Hepatocyte (in vitro differentiated cells): ENCODE results near the gene PALLD. TPM values are rescaled to one million over a fixed set of nuclear protein-coding genes. Genes with fewer than 3 reads are reported as not detected.
A peak's percentile ranks its signal among the peaks of the same experiment; 100 is the strongest.

Experiments
- DNase-seq: peaks from one replicate; pipeline ENCODE4 v3.0.0-alpha.2; 2016; ENCODE audit warnings: low spot score
- H2AFZ ChIP-seq: fragments of 200-600 bp; sonication (generic); 2 replicates; pipeline ENCODE4 v1.6.0; 2016; ENCODE audit warnings: antibody characterized with exemption, mild to moderate bottlenecking
- H3K27ac ChIP-seq: fragments of 200-600 bp; sonication (generic); 2 replicates; pipeline ENCODE4 v1.5.1; 2016; ENCODE audit warnings: mild to moderate bottlenecking
- H3K27me3 ChIP-seq: fragments of 200-600 bp; sonication (generic); 2 replicates; pipeline ENCODE4 v1.6.1; 2016
- H3K36me3 ChIP-seq: fragments of 200-600 bp; sonication (generic); replicated peaks from 2 replicates; pipeline ENCODE4 v1.5.1; 2016; ENCODE audit warnings: low read depth; ENCODE audit not compliant: insufficient read depth
- H3K4me1 ChIP-seq: fragments of 200-600 bp; sonication (generic); 2 replicates; pipeline ENCODE4 v1.5.1; 2016; ENCODE audit warnings: mild to moderate bottlenecking, moderate library complexity; ENCODE audit not compliant: insufficient read depth
- H3K4me2 ChIP-seq: fragments of 200-600 bp; sonication (generic); 2 replicates; pipeline ENCODE4 v1.6.0; 2016
- H3K4me3 ChIP-seq: fragments of 200-600 bp; sonication (generic); 2 replicates; pipeline ENCODE4 v1.5.1; 2016; ENCODE audit warnings: mild to moderate bottlenecking
- H3K79me2 ChIP-seq: fragments of 200-600 bp; sonication (generic); 2 replicates; pipeline ENCODE4 v1.6.0; 2017; ENCODE audit warnings: mild to moderate bottlenecking
- H3K9me2 ChIP-seq: fragments of 200-600 bp; sonication (generic); replicated peaks from 2 replicates; pipeline ENCODE4 v1.6.0; 2017; ENCODE audit warnings: mild to moderate bottlenecking; ENCODE audit not compliant: insufficient read depth
- H3K9me3 ChIP-seq: fragments of 200-600 bp; sonication (generic); 2 replicates; pipeline ENCODE4 v1.5.1; 2016; ENCODE audit warnings: low read depth, mild to moderate bottlenecking
- H4K20me1 ChIP-seq: fragments of 200-600 bp; sonication (generic); 2 replicates; pipeline ENCODE4 v1.6.0; 2016; ENCODE audit warnings: mild to moderate bottlenecking; ENCODE audit not compliant: insufficient read depth, poor library complexity, severe bottlenecking
- CTCF ChIP-seq: fragments of 200-600 bp; sonication (generic); IDR thresholded peaks from 2 replicates; pipeline ENCODE4 v1.5.1; 2016; ENCODE audit warnings: antibody characterized with exemption, mild to moderate bottlenecking; ENCODE audit not compliant: poor library complexity
- EZH2 ChIP-seq: fragments of 200-600 bp; sonication (generic); IDR thresholded peaks from 2 replicates; pipeline ENCODE4 v1.6.1; 2016; ENCODE audit warnings: antibody characterized with exemption, mild to moderate bottlenecking, borderline replicate concordance
- EZH2phosphoT487 ChIP-seq: fragments of 200-600 bp; sonication (generic); IDR thresholded peaks from one replicate; pipeline ENCODE4 v1.6.1; 2018; ENCODE audit warnings: antibody characterized with exemption, mild to moderate bottlenecking, low read depth, moderate library complexity; ENCODE audit not compliant: unreplicated experiment, severe bottlenecking
- WGBS: methylation state at CpG from one replicate; pipeline ENCODE4 v1.1.6; 2016; ENCODE audit warnings: low lambda C conversion rate; ENCODE audit errors: missing lambda C conversion rate; 5-methylcytosine and 5-hydroxymethylcytosine counted together
- polyA plus RNA-seq: library from polyadenylated mRNA; unstranded; fragments of >200 nt; fragmentation: Nextera tagmentation; extraction: Ambion mirVana; gene quantifications from 2 replicates; pipeline ENCODE4 v1.2.1, GENCODE V29; 2016
- total RNA-seq: library from RNA; depleted of rRNA; stranded (reverse); fragments of >200 nt; gene quantifications from 2 replicates; pipeline ENCODE4 v1.2.3, GENCODE V29; 2014

The PALLD gene
- total and polyA plus RNA-seq, 2 experiments from 2014 or later, result 82.7 to 85.2 TPM

GRCh38 chr4:168833881-168834280 is 337.0 kb downstream of the PALLD start:
- Histone ChIP-seq H3K79me2 (peaks cover 68% of the 10 kb centered on the region), H4K20me1 (peaks cover 6% of the 10 kb centered on the region)

DNA sequence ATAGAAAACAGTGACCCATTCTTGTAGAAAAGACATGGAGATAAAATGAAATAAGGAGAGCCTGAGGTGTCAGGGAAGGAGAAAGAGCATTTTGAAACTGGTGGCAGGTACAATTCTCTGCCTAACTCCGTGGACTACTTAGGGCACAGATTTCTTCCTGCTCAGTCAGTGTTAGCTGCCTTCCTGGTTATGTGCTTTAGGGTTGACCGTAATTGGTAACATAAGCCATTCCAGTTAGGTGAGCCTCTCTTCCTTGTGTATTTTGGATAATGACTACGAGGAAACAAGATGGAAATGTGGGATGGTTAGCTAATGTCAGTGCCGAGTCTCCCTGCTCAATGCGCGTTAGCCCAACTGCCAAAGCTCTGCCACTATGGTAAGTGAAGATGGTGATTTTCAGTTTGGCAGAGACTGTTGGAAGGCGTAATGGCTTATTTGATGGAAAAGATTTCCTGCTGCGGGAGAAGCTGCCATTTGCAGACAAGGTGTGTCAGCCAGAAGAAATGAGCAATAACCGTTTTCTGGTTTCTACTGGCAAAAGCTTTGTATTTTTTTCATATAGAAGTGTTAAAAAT is 339.1 kb downstream of the PALLD start:
- Histone ChIP-seq H3K79me2 (peaks cover 80% of the 10 kb centered on the region), H3K9me3 (no peaks in the 10 kb centered on the region), H3K9me2 (no peaks in the 10 kb centered on the region), H4K20me1 (peaks cover 6% of the 10 kb centered on the region), H3K27ac (no peak overlapping the region), H3K4me3 (no peak overlapping the region), H3K4me1 (peaks cover 25% of the 10 kb centered on the region), H3K4me2 (peak overlapping the region; percentile 85), H2AFZ (no peak overlapping the region), H3K36me3 (no peaks in the 10 kb centered on the region), H3K27me3 (no peaks in the 10 kb centered on the region)
- DNase-seq, result no peak
- WGBS, result 88% methylated on average over 9 of the region's 9 CpGs
- TF ChIP-seq CTCF (no peak), EZH2phosphoT487 (no peak), EZH2 (no peak)

More at GRCh38 chr4:168833881-168834280, 337.0 kb downstream of the PALLD start:
- Histone ChIP-seq H3K4me1 (peaks cover 17% of the 10 kb centered on the region), H3K27me3 (no peaks in the 10 kb centered on the region), H3K9me2 (no peaks in the 10 kb centered on the region), H3K27ac (peak overlapping the region; percentile 86), H3K4me2 (peak overlapping the region; percentile 85), H3K9me3 (no peaks in the 10 kb centered on the region), H3K4me3 (peak overlapping the region; percentile 96), H3K36me3 (no peaks in the 10 kb centered on the region), H2AFZ (no peak overlapping the region)
- no peak for TF ChIP-seq EZH2
- WGBS, result 65% methylated on average over 2 of the region's 2 CpGs
- DNase-seq, result no peak

GRCh38 chr4:168836490-168836889 is 339.6 kb downstream of the PALLD start:
- no peak overlapping the region for H3K27ac ChIP-seq
- peaks cover 85% of the 10 kb centered on the region for H3K79me2 ChIP-seq
- H3K4me2 ChIP-seq, result peak overlapping the region; percentile 11
- H3K36me3 ChIP-seq, result no peaks in the 10 kb centered on the region
- H3K4me1 ChIP-seq, result peaks cover 25% of the 10 kb centered on the region
- no peak for DNase-seq
- H4K20me1 ChIP-seq, result peaks cover 6% of the 10 kb centered on the region
- WGBS, result 82% methylated on average over 9 of the region's 9 CpGs
- H3K9me3 ChIP-seq, result no peaks in the 10 kb centered on the region
- no peaks in the 10 kb centered on the region for H3K27me3 ChIP-seq
- no peak overlapping the region for H3K4me3 ChIP-seq
- H2AFZ ChIP-seq, result no peak overlapping the region
- TF ChIP-seq CTCF (no peak), EZH2phosphoT487 (no peak), EZH2 (no peak)
- H3K9me2 ChIP-seq, result no peaks in the 10 kb centered on the region

DNA sequence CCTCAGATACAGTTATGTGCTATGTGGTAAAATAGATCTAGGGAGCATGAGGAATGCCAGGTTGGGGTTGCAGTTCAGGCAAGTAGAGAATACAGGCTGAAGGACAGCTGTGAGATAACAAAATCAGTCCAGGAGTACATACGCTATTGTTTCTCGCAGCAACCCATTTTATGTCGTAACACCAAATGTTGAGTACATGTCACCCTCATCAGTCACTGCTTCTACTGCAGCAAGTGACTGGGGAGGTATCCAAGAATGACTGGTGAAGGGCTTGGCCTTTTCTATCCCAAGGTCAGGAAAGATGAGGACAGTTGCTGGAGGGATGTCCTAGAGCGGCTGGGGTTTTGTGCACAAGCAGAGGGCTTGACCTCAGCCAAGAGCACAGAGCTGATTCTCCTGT is 341.1 kb downstream of the PALLD start:
- no peak overlapping the region for H3K4me2 ChIP-seq
- peaks cover 24% of the 10 kb centered on the region for H3K4me1 ChIP-seq
- no peaks in the 10 kb centered on the region for H3K9me2 ChIP-seq
- peaks cover 6% of the 10 kb centered on the region for H4K20me1 ChIP-seq
- 93% methylated on average over 4 of the region's 4 CpGs for WGBS
- TF ChIP-seq EZH2phosphoT487, result no peak
- TF ChIP-seq EZH2, result no peak
- TF ChIP-seq CTCF, result no peak
- no peaks in the 10 kb centered on the region for H3K27me3 ChIP-seq
- no peaks in the 10 kb centered on the region for H3K36me3 ChIP-seq
- H2AFZ ChIP-seq, result no peak overlapping the region
- H3K79me2 ChIP-seq, result peaks cover 90% of the 10 kb centered on the region
- no peak overlapping the region for H3K4me3 ChIP-seq
- H3K27ac ChIP-seq, result peak overlapping the region; percentile 31
- no peak for DNase-seq
- H3K9me3 ChIP-seq, result no peaks in the 10 kb centered on the region
